GM23338 (cell line): Measurements from ENCODE around the gene EXOSC5. TPM values are rescaled to one million over a fixed set of nuclear protein-coding genes. Genes with fewer than 3 reads are reported as not detected.

ENCODE experiments used
- ATAC-seq: fragments of 200-7000 bp; cut with Tn5 transposase; 3 replicates; pipeline ENCODE4 v1.9.1; 2020
- DNase-seq: peaks from one replicate; pipeline ENCODE4 v3.0.0-alpha.2; 2015; ENCODE audit warnings: low spot score
- H2AFZ ChIP-seq: fragments of 200-600 bp; sonication (generic); 2 replicates; pipeline ENCODE4 v1.8.0; 2016; ENCODE audit warnings: antibody characterized with exemption, mild to moderate bottlenecking, moderate library complexity
- H3F3A ChIP-seq: fragments of 200-600 bp; sonication (generic); replicated peaks from 2 replicates; pipeline ENCODE4 v1.8.0; 2017; ENCODE audit warnings: antibody characterized with exemption, mixed run types, low read depth
- H3K27ac ChIP-seq: fragments of 200-600 bp; sonication (generic); 2 replicates; pipeline ENCODE4 v1.6.1; 2016; ENCODE audit warnings: low read depth
- H3K27me3 ChIP-seq: fragments of 200-600 bp; sonication (generic); 2 replicates; pipeline ENCODE4 v1.8.0; 2016; ENCODE audit warnings: mild to moderate bottlenecking, mixed run types, moderate library complexity; ENCODE audit not compliant: insufficient read depth
- H3K36me3 ChIP-seq: fragments of 200-600 bp; sonication (generic); 2 replicates; pipeline ENCODE4 v1.8.0; 2016; ENCODE audit warnings: mild to moderate bottlenecking; ENCODE audit not compliant: insufficient read depth
- H3K4me1 ChIP-seq: fragments of 200-600 bp; sonication (generic); 2 replicates; pipeline ENCODE4 v1.8.0; 2016; ENCODE audit warnings: mild to moderate bottlenecking, moderate library complexity; ENCODE audit not compliant: insufficient read depth
- H3K4me2 ChIP-seq: fragments of 200-600 bp; sonication (generic); 2 replicates; pipeline ENCODE4 v1.7.1; 2017; ENCODE audit warnings: mixed run types
- H3K4me3 ChIP-seq: fragments of 200-600 bp; sonication (generic); 2 replicates; pipeline ENCODE4 v1.6.1; 2016; ENCODE audit warnings: mixed run types
- H3K79me2 ChIP-seq: fragments of 200-600 bp; sonication (generic); replicated peaks from 2 replicates; pipeline ENCODE4 v1.8.0; 2017; ENCODE audit warnings: mild to moderate bottlenecking; ENCODE audit not compliant: insufficient read depth
- H3K9me2 ChIP-seq: fragments of 200-600 bp; sonication (generic); 2 replicates; pipeline ENCODE4 v1.8.0; 2017; ENCODE audit not compliant: insufficient read depth
- H4K20me1 ChIP-seq: fragments of 200-600 bp; sonication (generic); replicated peaks from 2 replicates; pipeline ENCODE4 v1.8.0; 2017; ENCODE audit warnings: mild to moderate bottlenecking; ENCODE audit not compliant: insufficient read depth
- H3K27ac Mint-ChIP-seq: 2 replicates; pipeline ENCODE4 v1.8.0; 2020; ENCODE audit warnings: inconsistent platforms, mild to moderate bottlenecking, moderate library complexity, mixed read lengths
- H3K27me3 Mint-ChIP-seq: 3 replicates; pipeline ENCODE4 v1.8.0; 2022; ENCODE audit warnings: low read depth, mild to moderate bottlenecking, moderate library complexity, mixed read lengths, inconsistent platforms; ENCODE audit not compliant: insufficient read depth, poor library complexity
- H3K36me3 Mint-ChIP-seq: 3 replicates; pipeline ENCODE4 v1.8.0; 2021; ENCODE audit warnings: low read depth, mild to moderate bottlenecking, inconsistent platforms, moderate library complexity, mixed read lengths
- H3K4me1 Mint-ChIP-seq: 3 replicates; pipeline ENCODE4 v1.8.0; 2020; ENCODE audit warnings: mild to moderate bottlenecking, inconsistent platforms, mixed read lengths
- H3K4me3 Mint-ChIP-seq: 3 replicates; pipeline ENCODE4 v1.8.0; 2021; ENCODE audit warnings: moderate library complexity, mild to moderate bottlenecking, inconsistent platforms, mixed read lengths
- H3K9me3 Mint-ChIP-seq: 3 replicates; pipeline ENCODE4 v1.8.0; 2020; ENCODE audit warnings: moderate library complexity, mild to moderate bottlenecking, inconsistent platforms, mixed read lengths
- CREB1 ChIP-seq: fragments of 250-450 bp; sonication (Bioruptor Pico); IDR thresholded peaks from 2 replicates; pipeline ENCODE4 v1.5.0; 2020; ENCODE audit warnings: low read depth, mild to moderate bottlenecking, moderate library complexity
- EZH2 ChIP-seq: fragments of 200-600 bp; sonication (generic); IDR thresholded peaks from one replicate; pipeline ENCODE4 v1.8.0; 2017; ENCODE audit warnings: antibody characterized with exemption, mild to moderate bottlenecking, low read depth; ENCODE audit not compliant: unreplicated experiment
- EZH2phosphoT487 ChIP-seq: fragments of 200-600 bp; sonication (generic); IDR thresholded peaks from one replicate; pipeline ENCODE4 v1.8.1; 2018; ENCODE audit warnings: antibody characterized with exemption; ENCODE audit not compliant: unreplicated experiment
- JUNB ChIP-seq: IDR thresholded peaks from one replicate; pipeline ENCODE4 v1.6.1; 2016; ENCODE audit warnings: antibody characterized with exemption; ENCODE audit not compliant: unreplicated experiment
- NANOG ChIP-seq: IDR thresholded peaks from 2 replicates; pipeline ENCODE4 v1.6.1; 2016; ENCODE audit warnings: antibody characterized with exemption, borderline replicate concordance
- POLR2AphosphoS5 ChIP-seq: IDR thresholded peaks from 2 replicates; pipeline ENCODE4 v1.6.1; 2016; ENCODE audit warnings: antibody characterized with exemption, low read depth
- STAT1 ChIP-seq: IDR thresholded peaks from one replicate; pipeline ENCODE4 v1.6.1; 2016; ENCODE audit warnings: antibody characterized with exemption; ENCODE audit not compliant: unreplicated experiment
- ZNF114 ChIP-seq: fragments of 250-450 bp; sonication (Bioruptor Pico); IDR thresholded peaks from 2 replicates; pipeline ENCODE4 v1.5.0; 2020; ENCODE audit warnings: mild to moderate bottlenecking, moderate library complexity
- ZNF331 ChIP-seq: fragments of 250-450 bp; sonication (Bioruptor Pico); IDR thresholded peaks from 2 replicates; pipeline ENCODE4 v1.5.0; 2020; ENCODE audit warnings: low read depth, mild to moderate bottlenecking, moderate library complexity
- ZNF462 ChIP-seq: fragments of 250-450 bp; sonication (Bioruptor Pico); IDR thresholded peaks from 2 replicates; pipeline ENCODE4 v1.5.0; 2020; ENCODE audit warnings: mild to moderate bottlenecking, moderate library complexity
- polyA plus RNA-seq: library from polyadenylated mRNA; unstranded; fragments of >200 nt; fragmentation: Nextera tagmentation; extraction: Ambion mirVana; gene quantifications from 2 replicates; pipeline ENCODE4 v1.2.1, GENCODE V29; 2016
- total RNA-seq: library from RNA; depleted of rRNA; stranded (reverse); fragments of >200 nt; shearing (Covaris generic); gene quantifications from 2 replicates; pipeline ENCODE4 v1.2.3, GENCODE V29; 2014
- TF ChIP-seq, protein P1 (sequence below), 2 experiments: fragments of 200-600 bp in 1 of 2; sonication (generic) in 1 of 2; conservative IDR thresholded peaks; 2 replicates each; pipeline versions ENCODE4 v1.5.1 to v1.6.1; 2016 to 2017; ENCODE audit warnings: antibody characterized with exemption in 2 of 2, low read depth in 2 of 2, mild to moderate bottlenecking in 2 of 2, moderate library complexity in 1 of 2
- TF ChIP-seq, protein P2 (sequence below): IDR thresholded peaks from one replicate; pipeline ENCODE4 v1.6.1; 2018; ENCODE audit warnings: antibody characterized with exemption; ENCODE audit not compliant: unreplicated experiment
- TF ChIP-seq, protein P3 (sequence below): IDR thresholded peaks from 2 replicates; pipeline ENCODE4 v1.6.1; 2016; ENCODE audit warnings: antibody characterized with exemption

EXOSC5 gene
- total and polyA plus RNA-seq, 2 experiments from 2014 or later: 65.1 to 125 TPM

- no peaks in the 10 kb centered on the region for H3K9me3 Mint-ChIP-seq
- H3K27me3 Mint-ChIP-seq: peaks cover 3% of the 10 kb centered on the region
- peaks cover 33% of the 10 kb centered on the region for H3K36me3 Mint-ChIP-seq
- no peaks in the 10 kb centered on the region for H3K9me2 ChIP-seq
- H3K4me1 ChIP-seq: no peaks in the 10 kb centered on the region
- no peak overlapping the region for H2AFZ ChIP-seq
- ATAC-seq (no peak), DNase-seq (no peak)
- no peaks in the 10 kb centered on the region for H3K36me3 ChIP-seq
- TF ChIP-seq, protein P1, sequence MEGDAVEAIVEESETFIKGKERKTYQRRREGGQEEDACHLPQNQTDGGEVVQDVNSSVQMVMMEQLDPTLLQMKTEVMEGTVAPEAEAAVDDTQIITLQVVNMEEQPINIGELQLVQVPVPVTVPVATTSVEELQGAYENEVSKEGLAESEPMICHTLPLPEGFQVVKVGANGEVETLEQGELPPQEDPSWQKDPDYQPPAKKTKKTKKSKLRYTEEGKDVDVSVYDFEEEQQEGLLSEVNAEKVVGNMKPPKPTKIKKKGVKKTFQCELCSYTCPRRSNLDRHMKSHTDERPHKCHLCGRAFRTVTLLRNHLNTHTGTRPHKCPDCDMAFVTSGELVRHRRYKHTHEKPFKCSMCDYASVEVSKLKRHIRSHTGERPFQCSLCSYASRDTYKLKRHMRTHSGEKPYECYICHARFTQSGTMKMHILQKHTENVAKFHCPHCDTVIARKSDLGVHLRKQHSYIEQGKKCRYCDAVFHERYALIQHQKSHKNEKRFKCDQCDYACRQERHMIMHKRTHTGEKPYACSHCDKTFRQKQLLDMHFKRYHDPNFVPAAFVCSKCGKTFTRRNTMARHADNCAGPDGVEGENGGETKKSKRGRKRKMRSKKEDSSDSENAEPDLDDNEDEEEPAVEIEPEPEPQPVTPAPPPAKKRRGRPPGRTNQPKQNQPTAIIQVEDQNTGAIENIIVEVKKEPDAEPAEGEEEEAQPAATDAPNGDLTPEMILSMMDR (conservative IDR thresholded peaks at IDR 0.05; ENCODE audit: low read depth in 2 of 2): no peak
- TF ChIP-seq ZNF462 (CRISPR knock-in tag) (no peak), JUNB (no peak), ZNF331 (no peak), NANOG (no peak), POLR2AphosphoS5 (no peak), EZH2phosphoT487 (no peak), STAT1 (no peak), EZH2 (no peak), ZNF114 (CRISPR knock-in tag) (no peak), CREB1 (CRISPR knock-in tag) (no peak)
- TF ChIP-seq, protein P2, sequence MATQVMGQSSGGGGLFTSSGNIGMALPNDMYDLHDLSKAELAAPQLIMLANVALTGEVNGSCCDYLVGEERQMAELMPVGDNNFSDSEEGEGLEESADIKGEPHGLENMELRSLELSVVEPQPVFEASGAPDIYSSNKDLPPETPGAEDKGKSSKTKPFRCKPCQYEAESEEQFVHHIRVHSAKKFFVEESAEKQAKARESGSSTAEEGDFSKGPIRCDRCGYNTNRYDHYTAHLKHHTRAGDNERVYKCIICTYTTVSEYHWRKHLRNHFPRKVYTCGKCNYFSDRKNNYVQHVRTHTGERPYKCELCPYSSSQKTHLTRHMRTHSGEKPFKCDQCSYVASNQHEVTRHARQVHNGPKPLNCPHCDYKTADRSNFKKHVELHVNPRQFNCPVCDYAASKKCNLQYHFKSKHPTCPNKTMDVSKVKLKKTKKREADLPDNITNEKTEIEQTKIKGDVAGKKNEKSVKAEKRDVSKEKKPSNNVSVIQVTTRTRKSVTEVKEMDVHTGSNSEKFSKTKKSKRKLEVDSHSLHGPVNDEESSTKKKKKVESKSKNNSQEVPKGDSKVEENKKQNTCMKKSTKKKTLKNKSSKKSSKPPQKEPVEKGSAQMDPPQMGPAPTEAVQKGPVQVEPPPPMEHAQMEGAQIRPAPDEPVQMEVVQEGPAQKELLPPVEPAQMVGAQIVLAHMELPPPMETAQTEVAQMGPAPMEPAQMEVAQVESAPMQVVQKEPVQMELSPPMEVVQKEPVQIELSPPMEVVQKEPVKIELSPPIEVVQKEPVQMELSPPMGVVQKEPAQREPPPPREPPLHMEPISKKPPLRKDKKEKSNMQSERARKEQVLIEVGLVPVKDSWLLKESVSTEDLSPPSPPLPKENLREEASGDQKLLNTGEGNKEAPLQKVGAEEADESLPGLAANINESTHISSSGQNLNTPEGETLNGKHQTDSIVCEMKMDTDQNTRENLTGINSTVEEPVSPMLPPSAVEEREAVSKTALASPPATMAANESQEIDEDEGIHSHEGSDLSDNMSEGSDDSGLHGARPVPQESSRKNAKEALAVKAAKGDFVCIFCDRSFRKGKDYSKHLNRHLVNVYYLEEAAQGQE: no peak
- TF ChIP-seq, protein P3, sequence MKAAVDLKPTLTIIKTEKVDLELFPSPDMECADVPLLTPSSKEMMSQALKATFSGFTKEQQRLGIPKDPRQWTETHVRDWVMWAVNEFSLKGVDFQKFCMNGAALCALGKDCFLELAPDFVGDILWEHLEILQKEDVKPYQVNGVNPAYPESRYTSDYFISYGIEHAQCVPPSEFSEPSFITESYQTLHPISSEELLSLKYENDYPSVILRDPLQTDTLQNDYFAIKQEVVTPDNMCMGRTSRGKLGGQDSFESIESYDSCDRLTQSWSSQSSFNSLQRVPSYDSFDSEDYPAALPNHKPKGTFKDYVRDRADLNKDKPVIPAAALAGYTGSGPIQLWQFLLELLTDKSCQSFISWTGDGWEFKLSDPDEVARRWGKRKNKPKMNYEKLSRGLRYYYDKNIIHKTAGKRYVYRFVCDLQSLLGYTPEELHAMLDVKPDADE: no peak
- no peak overlapping the region for H3K27ac Mint-ChIP-seq
- H3F3A ChIP-seq: peaks cover 2% of the 10 kb centered on the region; the same call in 1 of the 2 replicates
- H3K4me2 ChIP-seq: no peak overlapping the region
- H3K79me2 ChIP-seq: no peaks in the 10 kb centered on the region
- no peaks in the 10 kb centered on the region for H3K4me1 Mint-ChIP-seq
- no peaks in the 10 kb centered on the region for H3K27me3 ChIP-seq
- H3K4me3 ChIP-seq: no peak overlapping the region
- H4K20me1 ChIP-seq: no peaks in the 10 kb centered on the region
- no peak overlapping the region for H3K4me3 Mint-ChIP-seq
- H3K27ac ChIP-seq: no peak overlapping the region
These were observed 23.1 kb upstream of the EXOSC5 start for GRCh38 chr19:41420101-41420880.
